Sigmoid colon (tissue), 4 donors: Measurements from ENCODE around the gene ZSWIM8.

ENCODE experiments used
- CTCF ChIP-seq, 4 experiments: fragments of 450-650 bp in 3 of 4; fragments of 200-600 bp in 1 of 4; IDR thresholded peaks; one replicate each; pipeline ENCODE4 v1.5.1; 2016 to 2019; ENCODE audit warnings: antibody characterized with exemption in 4 of 4, mild to moderate bottlenecking in 3 of 4, moderate library complexity in 2 of 4
- EP300 ChIP-seq, 4 donors: sonication (generic); formaldehyde crosslinking; IDR thresholded peaks; one replicate each; pipeline ENCODE4 v1.6.1; 2017; ENCODE audit warnings: antibody characterized with exemption in 4 of 4
- POLR2AphosphoS5 ChIP-seq, 4 donors: sonication (generic); formaldehyde crosslinking; IDR thresholded peaks; one replicate each; pipeline ENCODE4 v1.6.1; 2017; ENCODE audit warnings: antibody characterized with exemption in 4 of 4

- no peak for TF ChIP-seq CTCF (IDR thresholded peaks at IDR 0.05)
- no peak for TF ChIP-seq POLR2AphosphoS5 (IDR thresholded peaks at IDR 0.05)
- TF ChIP-seq EP300 (IDR thresholded peaks at IDR 0.05), result no peak
Measured at GRCh38 chr10:73839276-73839966, 54.0 kb downstream of the ZSWIM8 start.
